ENCODE measurements around the gene PRR14L.
"Not testable (repeated sequence)": the region's sequence is repeated elsewhere in the genome, so short reads cannot be mapped to it uniquely, and the experiment has no call there.

PRR14L gene

GRCh38 chr22:31719850-31720471, 30.0 kb downstream of the PRR14L start:
- TF ChIP-seq, protein P1, sequence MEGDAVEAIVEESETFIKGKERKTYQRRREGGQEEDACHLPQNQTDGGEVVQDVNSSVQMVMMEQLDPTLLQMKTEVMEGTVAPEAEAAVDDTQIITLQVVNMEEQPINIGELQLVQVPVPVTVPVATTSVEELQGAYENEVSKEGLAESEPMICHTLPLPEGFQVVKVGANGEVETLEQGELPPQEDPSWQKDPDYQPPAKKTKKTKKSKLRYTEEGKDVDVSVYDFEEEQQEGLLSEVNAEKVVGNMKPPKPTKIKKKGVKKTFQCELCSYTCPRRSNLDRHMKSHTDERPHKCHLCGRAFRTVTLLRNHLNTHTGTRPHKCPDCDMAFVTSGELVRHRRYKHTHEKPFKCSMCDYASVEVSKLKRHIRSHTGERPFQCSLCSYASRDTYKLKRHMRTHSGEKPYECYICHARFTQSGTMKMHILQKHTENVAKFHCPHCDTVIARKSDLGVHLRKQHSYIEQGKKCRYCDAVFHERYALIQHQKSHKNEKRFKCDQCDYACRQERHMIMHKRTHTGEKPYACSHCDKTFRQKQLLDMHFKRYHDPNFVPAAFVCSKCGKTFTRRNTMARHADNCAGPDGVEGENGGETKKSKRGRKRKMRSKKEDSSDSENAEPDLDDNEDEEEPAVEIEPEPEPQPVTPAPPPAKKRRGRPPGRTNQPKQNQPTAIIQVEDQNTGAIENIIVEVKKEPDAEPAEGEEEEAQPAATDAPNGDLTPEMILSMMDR (IDR thresholded peaks at IDR 0.05; ENCODE audit: borderline replicate concordance, control extremely low read depth, extremely low read depth, insufficient read depth, missing control alignments), result no peak
- DNase-seq (ENCODE audit: low spot score), result no peak
- in situ Hi-C loops (cut with MboI; ENCODE audit: low sequenced_read_pairs, unreplicated experiment), result no loop called here

DNA sequence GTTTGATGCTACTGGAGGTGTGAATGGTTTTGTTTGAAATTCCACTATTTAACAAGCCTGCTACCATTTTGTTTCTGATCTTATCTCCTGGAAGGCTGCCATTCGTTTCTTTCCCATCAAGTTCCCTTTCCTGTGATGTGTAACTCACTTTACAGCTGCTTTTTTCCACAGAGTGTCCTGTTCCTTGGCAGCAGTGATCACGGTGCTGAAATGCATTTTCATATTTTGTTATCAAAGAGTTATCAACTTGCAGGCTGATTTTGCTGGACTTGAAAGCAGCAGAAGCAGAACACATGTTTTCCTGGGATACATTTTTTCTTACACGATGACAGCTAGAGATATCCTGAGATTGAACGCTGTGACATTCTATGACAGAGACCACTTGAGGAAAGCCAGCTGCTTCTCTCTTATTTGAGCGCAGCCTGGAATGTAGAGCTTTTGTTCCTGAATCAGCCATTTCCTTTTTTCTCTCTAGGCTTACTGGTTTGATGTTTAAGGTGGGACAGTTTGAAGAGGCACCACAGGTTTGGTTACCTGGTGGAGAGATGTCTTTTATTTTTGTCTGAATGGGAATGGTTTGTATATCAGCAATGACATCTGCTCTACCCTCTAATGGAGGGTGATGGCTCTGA, 34.7 kb downstream of the PRR14L start:
- in situ Hi-C loops (cut with MboI; ENCODE audit: low sequenced_read_pairs, unreplicated experiment), result no loop called here
- TF ChIP-seq, protein P1 (IDR thresholded peaks at IDR 0.05; ENCODE audit: borderline replicate concordance, control extremely low read depth, extremely low read depth, insufficient read depth, missing control alignments), result no peak
- DNase-seq (ENCODE audit: low spot score), result no peak

GRCh38 chr22:31711226-31711625, 38.7 kb downstream of the PRR14L start:
- DNase-seq (ENCODE audit: low spot score); in situ Hi-C loops (cut with MboI; ENCODE audit: low sequenced_read_pairs, unreplicated experiment): not testable (repeated sequence)

DNA sequence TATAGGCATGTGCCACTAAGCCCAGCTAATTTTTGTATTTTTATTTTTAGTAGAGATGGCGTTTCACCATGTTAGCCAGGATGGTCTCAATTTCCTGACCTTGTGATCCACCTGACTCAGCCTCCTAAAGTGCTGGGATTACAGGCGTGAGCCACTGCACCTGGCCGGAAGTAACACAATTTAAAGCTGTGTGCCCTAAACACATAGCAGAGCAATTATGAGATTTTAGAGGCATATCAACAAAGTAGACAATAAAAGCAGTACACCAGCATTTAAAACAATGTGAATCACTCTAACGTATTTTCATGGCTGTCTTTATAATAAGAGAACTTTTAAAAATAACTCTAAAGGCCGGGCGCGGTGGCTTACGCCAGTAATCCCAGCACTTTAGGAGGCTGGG, 42.4 kb downstream of the PRR14L start:
- DNase-seq (ENCODE audit: low spot score), result no peak
- in situ Hi-C loops (cut with MboI; ENCODE audit: low sequenced_read_pairs, unreplicated experiment), result no loop called here
- TF ChIP-seq, protein P1 (IDR thresholded peaks at IDR 0.05; ENCODE audit: borderline replicate concordance, control extremely low read depth, extremely low read depth, insufficient read depth, missing control alignments), result no peak

- no peak for DNase-seq (ENCODE audit: low spot score)
- in situ Hi-C loops (cut with MboI; ENCODE audit: low sequenced_read_pairs, unreplicated experiment), result no loop called here
- TF ChIP-seq, protein P1 (IDR thresholded peaks at IDR 0.05; ENCODE audit: borderline replicate concordance, control extremely low read depth, extremely low read depth, insufficient read depth, missing control alignments), result no peak
Observed at GRCh38 chr22:31695423-31695822, 54.5 kb downstream of the PRR14L start.

DNA sequence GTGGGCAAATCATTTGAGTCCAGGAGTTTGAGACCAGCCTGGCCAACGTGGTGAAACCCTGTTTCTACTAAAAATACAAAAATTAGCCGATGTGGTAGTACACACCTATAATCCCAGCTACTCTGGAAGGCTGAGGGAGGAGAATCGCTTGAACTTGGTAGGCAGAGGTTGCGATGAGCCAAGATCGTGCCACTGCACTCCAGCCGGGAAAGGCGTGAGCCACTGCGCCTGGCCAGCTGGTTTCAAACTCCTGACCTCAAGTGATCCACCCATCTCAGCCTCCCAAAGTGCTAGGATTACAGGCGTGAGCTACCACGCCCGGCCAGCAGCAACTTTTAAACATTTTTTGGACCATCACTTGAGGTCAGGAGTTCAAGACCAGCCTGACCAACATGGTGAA, 55.9 kb downstream of the PRR14L start:
- in situ Hi-C loops (cut with MboI; ENCODE audit: low sequenced_read_pairs, unreplicated experiment); DNase-seq (ENCODE audit: low spot score): not testable (repeated sequence)

- DNase-seq (ENCODE audit: low spot score), result no peak
- TF ChIP-seq, protein P1 (IDR thresholded peaks at IDR 0.05; ENCODE audit: borderline replicate concordance, control extremely low read depth, extremely low read depth, insufficient read depth, missing control alignments), result no peak
- in situ Hi-C loops (cut with MboI; ENCODE audit: low sequenced_read_pairs, unreplicated experiment), result no loop called here
Observed at GRCh38 chr22:31692186-31692886, 57.6 kb downstream of the PRR14L start.
